ENCODE measurements around the gene CDIPT.

DNA sequence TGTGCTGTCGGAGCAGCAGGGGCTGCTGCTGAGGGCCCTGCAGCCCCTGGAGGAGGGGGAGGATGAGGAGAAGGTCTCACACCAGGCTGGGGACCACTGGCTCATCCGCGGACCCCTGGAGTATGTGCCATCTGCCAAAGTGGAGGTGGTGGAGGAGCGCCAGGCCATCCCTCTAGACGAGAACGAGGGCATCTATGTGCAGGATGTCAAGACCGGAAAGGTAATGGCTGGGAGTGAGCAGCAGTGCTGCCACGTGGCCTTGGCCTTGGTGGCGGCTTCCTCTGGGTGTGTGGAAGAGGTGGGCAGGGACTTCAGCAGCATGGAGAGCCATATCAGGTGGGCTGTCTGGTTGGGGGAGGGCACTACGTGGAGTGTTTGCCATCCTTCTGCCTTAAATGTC is 22.8 kb downstream of the CDIPT start:
- TF ChIP-seq, protein P1, sequence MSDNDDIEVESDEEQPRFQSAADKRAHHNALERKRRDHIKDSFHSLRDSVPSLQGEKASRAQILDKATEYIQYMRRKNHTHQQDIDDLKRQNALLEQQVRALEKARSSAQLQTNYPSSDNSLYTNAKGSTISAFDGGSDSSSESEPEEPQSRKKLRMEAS (IDR thresholded peaks at IDR 0.05), result no peak
- no peak for TF ChIP-seq RAD21 (IDR thresholded peaks at IDR 0.05; ENCODE audit: low read depth)
- TF ChIP-seq, protein P2, sequence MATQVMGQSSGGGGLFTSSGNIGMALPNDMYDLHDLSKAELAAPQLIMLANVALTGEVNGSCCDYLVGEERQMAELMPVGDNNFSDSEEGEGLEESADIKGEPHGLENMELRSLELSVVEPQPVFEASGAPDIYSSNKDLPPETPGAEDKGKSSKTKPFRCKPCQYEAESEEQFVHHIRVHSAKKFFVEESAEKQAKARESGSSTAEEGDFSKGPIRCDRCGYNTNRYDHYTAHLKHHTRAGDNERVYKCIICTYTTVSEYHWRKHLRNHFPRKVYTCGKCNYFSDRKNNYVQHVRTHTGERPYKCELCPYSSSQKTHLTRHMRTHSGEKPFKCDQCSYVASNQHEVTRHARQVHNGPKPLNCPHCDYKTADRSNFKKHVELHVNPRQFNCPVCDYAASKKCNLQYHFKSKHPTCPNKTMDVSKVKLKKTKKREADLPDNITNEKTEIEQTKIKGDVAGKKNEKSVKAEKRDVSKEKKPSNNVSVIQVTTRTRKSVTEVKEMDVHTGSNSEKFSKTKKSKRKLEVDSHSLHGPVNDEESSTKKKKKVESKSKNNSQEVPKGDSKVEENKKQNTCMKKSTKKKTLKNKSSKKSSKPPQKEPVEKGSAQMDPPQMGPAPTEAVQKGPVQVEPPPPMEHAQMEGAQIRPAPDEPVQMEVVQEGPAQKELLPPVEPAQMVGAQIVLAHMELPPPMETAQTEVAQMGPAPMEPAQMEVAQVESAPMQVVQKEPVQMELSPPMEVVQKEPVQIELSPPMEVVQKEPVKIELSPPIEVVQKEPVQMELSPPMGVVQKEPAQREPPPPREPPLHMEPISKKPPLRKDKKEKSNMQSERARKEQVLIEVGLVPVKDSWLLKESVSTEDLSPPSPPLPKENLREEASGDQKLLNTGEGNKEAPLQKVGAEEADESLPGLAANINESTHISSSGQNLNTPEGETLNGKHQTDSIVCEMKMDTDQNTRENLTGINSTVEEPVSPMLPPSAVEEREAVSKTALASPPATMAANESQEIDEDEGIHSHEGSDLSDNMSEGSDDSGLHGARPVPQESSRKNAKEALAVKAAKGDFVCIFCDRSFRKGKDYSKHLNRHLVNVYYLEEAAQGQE (IDR thresholded peaks at IDR 0.05; ENCODE audit: low read depth), result no peak
- no peak for TF ChIP-seq EP300 (IDR thresholded peaks at IDR 0.05; ENCODE audit: borderline replicate concordance)
- TF ChIP-seq TEAD4 (IDR thresholded peaks at IDR 0.05), result no peak
- no peak for TF ChIP-seq EGR1 (IDR thresholded peaks at IDR 0.05)
- TF ChIP-seq, protein P3, sequence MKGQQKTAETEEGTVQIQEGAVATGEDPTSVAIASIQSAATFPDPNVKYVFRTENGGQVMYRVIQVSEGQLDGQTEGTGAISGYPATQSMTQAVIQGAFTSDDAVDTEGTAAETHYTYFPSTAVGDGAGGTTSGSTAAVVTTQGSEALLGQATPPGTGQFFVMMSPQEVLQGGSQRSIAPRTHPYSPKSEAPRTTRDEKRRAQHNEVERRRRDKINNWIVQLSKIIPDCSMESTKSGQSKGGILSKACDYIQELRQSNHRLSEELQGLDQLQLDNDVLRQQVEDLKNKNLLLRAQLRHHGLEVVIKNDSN (IDR thresholded peaks at IDR 0.05), result no peak
- no peak for TF ChIP-seq TCF12 (IDR thresholded peaks at IDR 0.05; ENCODE audit: low read depth)
- no peak for TF ChIP-seq CREB1 (IDR thresholded peaks at IDR 0.05; ENCODE audit: low read depth)

All from Ishikawa (cell line).